Left renal pelvis (tissue), 4 donors: ENCODE measurements around the gene MFNG. TPM values are rescaled to one million over a fixed set of nuclear protein-coding genes. Genes with fewer than 3 reads are reported as not detected.

Experiments
- DNase-seq, 4 donors: peaks; one replicate each; pipeline ENCODE4 v3.0.0-alpha.2; 2013; ENCODE audit warnings: low read depth in 4 of 4, low spot score in 3 of 4
- polyA plus RNA-seq, 4 donors: library from polyadenylated mRNA; unstranded; fragments of 120-200 nt; gene quantifications; one replicate each; pipeline ENCODE4 v1.2.1, GENCODE V29; 2013; ENCODE audit not compliant: insufficient read length in 4 of 4

MFNG gene
- polyA plus RNA-seq, 4 donors: 4.6 to 10.4 (median 8.1) TPM

DNA sequence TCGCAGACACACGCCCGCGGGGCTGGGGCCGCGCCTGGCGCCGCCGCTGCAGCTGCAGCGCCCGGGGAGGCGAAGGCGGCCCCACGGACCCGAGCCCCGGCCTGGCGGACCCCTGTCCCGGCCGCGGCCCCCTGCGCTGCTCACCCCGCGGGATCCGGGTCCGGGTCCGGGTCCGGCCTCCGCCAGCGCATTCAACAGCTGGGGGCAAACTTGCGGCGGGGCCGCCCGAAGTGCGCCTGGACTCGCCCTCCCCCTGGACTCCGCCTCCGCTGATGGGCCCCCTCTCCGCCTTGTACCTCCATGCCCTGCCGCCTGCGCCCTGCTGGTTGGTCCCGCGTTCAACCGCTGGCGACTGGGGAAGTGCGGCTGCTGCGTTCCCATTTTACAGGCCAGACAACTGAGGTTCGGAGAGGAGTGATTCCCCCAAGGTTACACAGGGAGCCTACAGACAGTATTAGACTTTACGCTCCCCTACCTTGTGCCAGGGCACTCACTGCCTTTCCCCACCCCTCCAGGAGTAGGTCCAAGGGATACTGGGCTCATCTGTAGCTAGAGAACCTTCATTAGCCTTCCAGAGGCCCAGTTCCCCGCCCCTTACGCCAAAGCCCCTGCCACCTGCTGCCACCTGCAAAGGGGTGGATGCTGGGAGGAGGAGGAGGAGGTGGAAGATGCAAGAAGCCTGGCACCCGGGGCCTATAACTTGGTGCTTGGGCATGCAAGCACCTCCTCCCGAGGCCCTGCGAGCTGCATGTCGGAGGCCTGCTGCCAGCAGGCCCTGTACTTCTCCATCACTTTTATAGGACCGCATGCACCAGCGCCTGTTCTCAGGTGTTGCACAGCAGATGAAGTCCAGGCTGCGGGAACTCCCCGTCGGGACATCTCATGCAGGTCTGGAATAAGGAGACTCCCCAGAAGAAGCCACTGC is 58.2 kb downstream of the MFNG start:
- no peak for DNase-seq

GRCh38 chr22:37427135-37427710 is 59.0 kb downstream of the MFNG start, which contains the start of gene ELFN2:
TSS of gene ELFN2 (minus strand) at chr22:37427479. CDS start at chr22:37375534, 51,945 bp downstream.
- peak in 1 of 4 donors; percentile 48 for DNase-seq

DNA sequence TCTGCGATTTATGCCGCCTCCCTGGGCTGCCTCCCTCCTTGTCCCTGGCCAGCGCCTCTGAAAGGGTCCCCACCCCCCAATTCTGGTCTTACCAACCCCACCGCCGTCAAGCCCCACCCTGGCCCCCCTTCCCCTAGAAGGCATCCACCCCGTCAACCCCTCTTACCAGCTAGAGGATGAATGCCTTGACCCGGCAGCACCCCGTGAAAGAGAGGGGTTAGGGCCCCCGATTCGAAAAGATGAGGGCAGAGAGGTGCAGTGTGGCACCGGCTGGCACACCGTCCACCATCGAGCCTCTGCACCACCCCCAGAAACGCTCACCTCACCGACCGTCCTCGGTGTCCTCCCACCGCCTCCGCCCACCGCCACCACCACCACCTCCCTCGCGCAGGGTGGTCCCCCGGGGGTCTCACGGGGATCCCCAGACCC is 59.5 kb downstream of the MFNG start:
- DNase-seq: no peak

GRCh38 chr22:37425800-37426705 is 60.1 kb downstream of the MFNG start:
- DNase-seq: no peak

DNA sequence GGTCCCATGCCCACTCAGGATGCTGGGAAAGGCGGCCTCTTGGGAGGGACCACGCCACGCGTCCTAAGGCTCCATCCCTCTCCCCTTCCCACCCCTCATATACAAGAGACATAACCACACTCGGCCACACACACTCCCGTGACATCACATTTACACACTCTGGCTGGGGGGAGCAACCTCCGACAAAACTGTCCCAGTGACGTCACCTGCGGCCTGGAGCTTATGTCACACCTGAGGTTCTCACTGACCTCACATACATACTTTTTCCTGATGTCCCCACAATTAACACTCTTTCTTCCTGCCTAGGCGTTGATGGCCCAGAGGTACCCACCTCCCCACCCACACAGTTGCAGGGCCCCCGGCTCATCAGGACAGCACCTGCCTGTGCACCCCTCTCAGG is 60.8 kb downstream of the MFNG start:
- DNase-seq: no peak

DNA sequence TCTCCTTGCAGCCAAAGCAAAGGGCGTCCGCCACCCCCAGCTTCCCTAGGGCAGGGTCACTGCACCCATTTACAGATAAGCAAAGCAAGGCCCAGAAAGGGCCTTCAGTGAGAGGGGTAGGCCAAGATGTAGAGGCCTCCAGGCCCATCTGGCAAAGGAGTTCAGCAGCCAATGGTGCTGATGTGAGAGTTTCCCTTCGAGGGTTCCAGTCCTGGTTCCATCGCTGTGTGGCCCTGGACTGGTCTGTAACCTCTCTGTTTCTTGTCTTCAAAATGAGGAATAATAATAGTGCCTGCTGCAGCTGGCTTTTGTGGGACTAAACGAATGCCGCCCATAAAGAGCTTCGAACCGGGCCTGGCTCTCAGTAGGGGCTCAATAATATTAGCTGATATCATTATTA is 62.9 kb downstream of the MFNG start:
- no peak for DNase-seq

DNA sequence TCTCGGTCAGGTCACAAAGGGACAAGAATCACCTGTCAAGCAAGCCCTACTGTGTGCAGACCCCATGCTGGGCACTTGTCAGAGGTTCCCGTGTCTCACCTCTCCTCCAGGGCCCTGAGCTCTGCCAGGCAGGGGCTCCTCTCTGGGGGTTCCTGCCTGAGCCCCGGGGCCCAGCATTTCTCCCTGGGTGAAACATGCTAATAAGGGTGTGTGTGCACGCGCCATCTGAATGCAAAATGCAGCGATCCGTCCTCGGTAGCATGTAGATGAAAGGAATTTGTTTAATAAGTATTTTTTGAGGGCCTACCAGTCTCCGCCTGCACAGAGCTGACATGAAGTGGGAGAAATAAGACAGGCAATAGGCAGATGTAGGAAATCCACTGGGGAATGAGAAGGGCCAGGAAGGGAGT is 64.7 kb downstream of the MFNG start:
- DNase-seq: no peak

GRCh38 chr22:37420686-37421467 is 65.3 kb downstream of the MFNG start:
- no peak for DNase-seq

- no peak for DNase-seq
These were observed 66.1 kb downstream of the MFNG start for GRCh38 chr22:37419969-37420685.

DNA sequence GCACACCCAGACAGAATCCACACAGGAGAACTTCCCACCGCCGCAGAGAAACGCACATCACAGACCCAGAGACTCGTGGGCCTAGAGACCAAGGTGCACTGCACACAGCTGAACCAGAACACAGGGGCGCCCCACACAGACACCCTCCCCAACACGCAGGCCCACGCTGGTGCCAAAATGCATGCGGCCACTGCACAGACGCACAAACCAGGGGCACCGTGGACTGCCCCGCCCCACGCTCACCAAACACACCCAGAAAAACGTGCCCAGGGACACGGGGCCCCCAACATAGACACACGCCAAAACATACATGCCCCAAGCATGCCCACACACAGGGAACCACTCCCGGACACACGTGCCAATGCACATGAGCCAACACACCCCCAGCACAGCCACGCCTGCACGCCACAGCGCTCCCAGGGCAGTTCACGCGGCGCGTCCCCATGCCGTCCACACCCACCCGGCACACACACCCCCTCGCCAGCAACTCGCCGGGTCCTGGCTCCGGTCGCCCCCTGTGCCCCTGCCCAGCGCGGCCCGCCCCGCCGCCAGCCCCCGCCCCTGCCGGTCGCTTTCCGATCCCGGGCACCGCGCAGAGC is 66.7 kb downstream of the MFNG start:
- DNase-seq: no peak

Other genes starting within 250 kb of the MFNG start
- gene RAC2, start 242.1 kb downstream of the MFNG start, polyA plus RNA-seq: 10 to 100 TPM in 1 of 4 donors, 1 to 10 TPM in 3; 6.2 to 13.6 (median 8.1) TPM
- gene CYTH4, start 203.9 kb downstream of the MFNG start, polyA plus RNA-seq: 1 to 10 TPM; 3.4 to 6.2 (median 4.0) TPM
- 1 to 10 TPM in 3 of 4 donors, under 1 TPM in 1; 0.54 to 5.3 (median 1.4) TPM for gene ELFN2, start 58.9 kb downstream of the MFNG start, polyA plus RNA-seq
- gene CARD10, start 33.0 kb upstream of the MFNG start, polyA plus RNA-seq: 10 to 100 TPM; 13.4 to 27.7 (median 16.6) TPM
- 10 to 100 TPM; 35.3 to 71.5 (median 53.8) TPM for gene CDC42EP1, start 74.1 kb upstream of the MFNG start, polyA plus RNA-seq
- gene LGALS2, start 93.7 kb upstream of the MFNG start, polyA plus RNA-seq: 10 to 100 TPM in 3 of 4 donors, 1 to 10 TPM in 1; 2.5 to 30.7 (median 27.6) TPM
- 10 to 100 TPM; 34.9 to 78.9 (median 47.2) TPM for gene GGA1, start 122.5 kb upstream of the MFNG start, polyA plus RNA-seq
- 10 to 100 TPM; 16.1 to 27.5 (median 24.1) TPM for gene SH3BP1, start 153.3 kb upstream of the MFNG start, polyA plus RNA-seq
- 10 to 100 TPM; 15.2 to 19.9 (median 17.9) TPM for gene PDXP, start 172.3 kb upstream of the MFNG start, polyA plus RNA-seq
- gene LGALS1, start 189.3 kb upstream of the MFNG start, polyA plus RNA-seq: 1,000 to 10,000 TPM in 1 of 4 donors, 100 to 1,000 TPM in 3; 391 to 1,057 (median 412) TPM
- gene NOL12, start 200.0 kb upstream of the MFNG start, polyA plus RNA-seq: 10 to 100 TPM; 16.4 to 26.6 (median 17.4) TPM
- gene TRIOBP, start 210.7 kb upstream of the MFNG start, polyA plus RNA-seq: 10 to 100 TPM; 51.8 to 86.1 (median 61.4) TPM